HG02759 (cell line): ENCODE measurements around the gene VAV2.

ENCODE experiments used
- ATAC-seq: cut with Tn5 transposase; IDR thresholded peaks from one replicate; pipeline ENCODE4 v1.9.1; 2021; ENCODE audit warnings: mild to moderate bottlenecking, moderate library complexity; ENCODE audit not compliant: unreplicated experiment

VAV2 gene

GRCh38 chr9:133726401-133727276 is 265.5 kb downstream of the VAV2 start:
- no peak for ATAC-seq

GRCh38 chr9:133725886-133726285 is 266.2 kb downstream of the VAV2 start:
- ATAC-seq, result no peak

GRCh38 chr9:133718563-133719315 is 273.4 kb downstream of the VAV2 start:
- ATAC-seq, result no peak

GRCh38 chr9:133717113-133718031 is 274.8 kb downstream of the VAV2 start:
- no peak for ATAC-seq

GRCh38 chr9:133716564-133717112 is 275.5 kb downstream of the VAV2 start:
- ATAC-seq, result no peak

GRCh38 chr9:133715866-133716563 is 276.1 kb downstream of the VAV2 start:
- no peak for ATAC-seq

- ATAC-seq, result no peak
Observed at GRCh38 chr9:133715295-133715865, 276.7 kb downstream of the VAV2 start.

GRCh38 chr9:133714606-133715294 is 277.4 kb downstream of the VAV2 start:
- no peak for ATAC-seq

GRCh38 chr9:133713960-133714495 is 278.1 kb downstream of the VAV2 start:
- no peak for ATAC-seq

GRCh38 chr9:133713150-133713959 is 278.8 kb downstream of the VAV2 start:
- ATAC-seq, result no peak

GRCh38 chr9:133712221-133713100 is 279.7 kb downstream of the VAV2 start:
- ATAC-seq, result no peak
